OCI-LY1 (cell line): ENCODE data around the gene KCNJ1.

ENCODE experiments used
- EZH2 ChIP-seq: fragments of 200-600 bp; sonication (generic), shearing (Covaris generic); IDR thresholded peaks from 2 replicates; pipeline ENCODE4 v1.8.0; 2017; ENCODE audit warnings: borderline replicate concordance, mixed run types, mild to moderate bottlenecking, antibody characterized with exemption, low read length, moderate library complexity, mixed read lengths
- TF ChIP-seq, protein P1 (sequence below): fragments of 200-600 bp; sonication (generic), shearing (Covaris generic); IDR thresholded peaks from 2 replicates; pipeline ENCODE4 v1.5.1; 2017; ENCODE audit warnings: mild to moderate bottlenecking, antibody characterized with exemption, low read length, moderate library complexity, mixed read lengths

DNA sequence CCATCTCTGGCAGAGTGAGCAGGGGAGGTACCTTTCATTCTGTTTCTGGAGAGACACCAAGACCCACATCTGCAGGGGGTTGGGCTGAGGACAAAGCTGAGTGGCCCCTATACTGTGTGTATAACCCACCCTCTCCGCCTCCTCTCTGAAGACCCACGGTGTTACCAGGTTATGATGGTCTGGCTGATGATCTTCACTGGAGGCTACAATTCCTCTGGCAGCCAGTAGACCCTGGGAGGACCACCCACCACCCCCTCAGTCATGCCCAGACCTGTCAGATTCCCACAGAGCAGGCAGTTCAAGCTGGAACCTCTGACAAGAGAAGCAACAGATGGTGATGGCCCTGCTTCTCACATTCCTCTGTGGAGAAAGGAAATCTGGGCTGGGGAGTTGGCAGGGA, 11.4 kb upstream of the KCNJ1 start:
- TF ChIP-seq, protein P1, sequence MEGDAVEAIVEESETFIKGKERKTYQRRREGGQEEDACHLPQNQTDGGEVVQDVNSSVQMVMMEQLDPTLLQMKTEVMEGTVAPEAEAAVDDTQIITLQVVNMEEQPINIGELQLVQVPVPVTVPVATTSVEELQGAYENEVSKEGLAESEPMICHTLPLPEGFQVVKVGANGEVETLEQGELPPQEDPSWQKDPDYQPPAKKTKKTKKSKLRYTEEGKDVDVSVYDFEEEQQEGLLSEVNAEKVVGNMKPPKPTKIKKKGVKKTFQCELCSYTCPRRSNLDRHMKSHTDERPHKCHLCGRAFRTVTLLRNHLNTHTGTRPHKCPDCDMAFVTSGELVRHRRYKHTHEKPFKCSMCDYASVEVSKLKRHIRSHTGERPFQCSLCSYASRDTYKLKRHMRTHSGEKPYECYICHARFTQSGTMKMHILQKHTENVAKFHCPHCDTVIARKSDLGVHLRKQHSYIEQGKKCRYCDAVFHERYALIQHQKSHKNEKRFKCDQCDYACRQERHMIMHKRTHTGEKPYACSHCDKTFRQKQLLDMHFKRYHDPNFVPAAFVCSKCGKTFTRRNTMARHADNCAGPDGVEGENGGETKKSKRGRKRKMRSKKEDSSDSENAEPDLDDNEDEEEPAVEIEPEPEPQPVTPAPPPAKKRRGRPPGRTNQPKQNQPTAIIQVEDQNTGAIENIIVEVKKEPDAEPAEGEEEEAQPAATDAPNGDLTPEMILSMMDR = no peak
- no peak for TF ChIP-seq EZH2
